Measurements from ENCODE around the gene RALB. TPM values are rescaled to one million over a fixed set of nuclear protein-coding genes. Genes with fewer than 3 reads are reported as not detected.

RALB gene
- total and polyA plus RNA-seq, 2 experiments from 2014 or later, result 15.2 to 17.4 TPM

DNA sequence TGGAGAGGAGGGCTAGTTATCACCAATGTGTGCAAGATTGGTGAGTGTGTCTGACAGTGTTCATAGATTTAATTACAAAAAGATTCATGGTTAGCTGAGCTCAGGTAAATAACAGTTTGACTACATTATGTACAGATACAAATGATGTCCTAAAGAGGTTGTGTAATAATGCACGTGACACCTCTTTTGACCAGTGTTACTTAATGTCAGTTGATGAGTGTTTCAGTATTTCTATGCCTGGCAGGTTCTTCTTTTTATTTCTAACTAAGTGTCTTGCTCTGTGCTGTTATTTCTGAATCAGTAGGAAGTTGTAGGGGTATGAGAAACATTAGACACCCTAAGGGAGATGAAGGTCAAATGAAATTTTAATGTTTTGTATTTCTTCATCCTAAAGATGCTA lies 85.4 kb downstream of the RALB start (continued):
- no peak for TF ChIP-seq NANOG (IDR thresholded peaks at IDR 0.05; ENCODE audit: borderline replicate concordance)
- TF ChIP-seq EZH2phosphoT487 (IDR thresholded peaks at IDR 0.05; ENCODE audit: unreplicated experiment), result no peak
- no peak for TF ChIP-seq EZH2 (IDR thresholded peaks at IDR 0.05; ENCODE audit: low read depth, unreplicated experiment)
- TF ChIP-seq, protein P1, sequence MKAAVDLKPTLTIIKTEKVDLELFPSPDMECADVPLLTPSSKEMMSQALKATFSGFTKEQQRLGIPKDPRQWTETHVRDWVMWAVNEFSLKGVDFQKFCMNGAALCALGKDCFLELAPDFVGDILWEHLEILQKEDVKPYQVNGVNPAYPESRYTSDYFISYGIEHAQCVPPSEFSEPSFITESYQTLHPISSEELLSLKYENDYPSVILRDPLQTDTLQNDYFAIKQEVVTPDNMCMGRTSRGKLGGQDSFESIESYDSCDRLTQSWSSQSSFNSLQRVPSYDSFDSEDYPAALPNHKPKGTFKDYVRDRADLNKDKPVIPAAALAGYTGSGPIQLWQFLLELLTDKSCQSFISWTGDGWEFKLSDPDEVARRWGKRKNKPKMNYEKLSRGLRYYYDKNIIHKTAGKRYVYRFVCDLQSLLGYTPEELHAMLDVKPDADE (IDR thresholded peaks at IDR 0.05), result no peak
- TF ChIP-seq ZNF331 (CRISPR knock-in tag; IDR thresholded peaks at IDR 0.05; ENCODE audit: low read depth), result no peak
- no peak for TF ChIP-seq STAT1 (IDR thresholded peaks at IDR 0.05; ENCODE audit: unreplicated experiment)
- no peak for TF ChIP-seq POLR2AphosphoS5 (IDR thresholded peaks at IDR 0.05; ENCODE audit: low read depth)

DNA sequence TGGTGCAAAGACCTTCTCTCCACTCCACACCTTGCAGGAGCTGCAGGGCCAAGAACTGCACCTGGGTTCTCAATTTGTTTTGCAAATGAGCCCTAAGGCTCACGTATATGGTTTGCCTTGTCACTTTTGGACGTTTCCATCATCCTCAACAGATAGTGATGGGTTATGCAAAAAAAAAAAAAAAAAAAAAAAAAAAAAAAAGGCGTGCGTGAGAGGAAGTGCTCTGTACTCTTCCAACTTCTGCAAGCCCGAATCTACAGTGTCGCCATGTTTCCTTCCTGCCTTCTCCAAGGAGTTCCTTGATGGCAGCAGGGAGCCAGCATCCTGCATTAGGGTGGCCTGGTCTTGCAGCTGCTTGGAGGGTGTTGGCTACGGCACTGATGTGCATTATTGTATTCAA lies 89.3 kb downstream of the RALB start:
- peaks cover 11% of the 10 kb centered on the region; the same call in 2 of the 3 replicates for H3K4me1 Mint-ChIP-seq
- ATAC-seq, result no peak
- Histone ChIP-seq H3K79me2 (replicated peaks; ENCODE audit: insufficient read depth) (no peaks in the 10 kb centered on the region), H4K20me1 (replicated peaks; ENCODE audit: insufficient read depth) (0 out of 2 replicates have a peak, but pooled peaks cover 3% of the 10 kb centered on the region), H3F3A (replicated peaks; ENCODE audit: low read depth) (0 out of 2 replicates have a peak, but pooled peaks cover 3% of the 10 kb centered on the region), H3K4me3 (no peak overlapping the region), H3K4me2 (no peak overlapping the region), H3K36me3 (ENCODE audit: insufficient read depth) (no peaks in the 10 kb centered on the region), H3K27ac (ENCODE audit: low read depth) (no peak overlapping the region), H3K27me3 (ENCODE audit: insufficient read depth) (peaks cover 58% of the 10 kb centered on the region), H3K4me1 (ENCODE audit: insufficient read depth) (peaks cover 3% of the 10 kb centered on the region; the same call in 1 of the 2 replicates), H3K9me2 (ENCODE audit: insufficient read depth) (no peaks in the 10 kb centered on the region), H2AFZ (no peak overlapping the region)
- no peaks in the 10 kb centered on the region for H3K36me3 Mint-ChIP-seq (ENCODE audit: low read depth)
- H3K9me3 Mint-ChIP-seq, result no peaks in the 10 kb centered on the region; the same call in 2 of the 3 replicates
- TF ChIP-seq EZH2phosphoT487 (IDR thresholded peaks at IDR 0.05; ENCODE audit: unreplicated experiment) (no peak), JUNB (IDR thresholded peaks at IDR 0.05; ENCODE audit: unreplicated experiment) (no peak), EZH2 (IDR thresholded peaks at IDR 0.05; ENCODE audit: low read depth, unreplicated experiment) (no peak), CREB1 (CRISPR knock-in tag; IDR thresholded peaks at IDR 0.05; ENCODE audit: low read depth) (no peak), STAT1 (IDR thresholded peaks at IDR 0.05; ENCODE audit: unreplicated experiment) (no peak), NANOG (IDR thresholded peaks at IDR 0.05; ENCODE audit: borderline replicate concordance) (no peak)
- TF ChIP-seq, protein P2, sequence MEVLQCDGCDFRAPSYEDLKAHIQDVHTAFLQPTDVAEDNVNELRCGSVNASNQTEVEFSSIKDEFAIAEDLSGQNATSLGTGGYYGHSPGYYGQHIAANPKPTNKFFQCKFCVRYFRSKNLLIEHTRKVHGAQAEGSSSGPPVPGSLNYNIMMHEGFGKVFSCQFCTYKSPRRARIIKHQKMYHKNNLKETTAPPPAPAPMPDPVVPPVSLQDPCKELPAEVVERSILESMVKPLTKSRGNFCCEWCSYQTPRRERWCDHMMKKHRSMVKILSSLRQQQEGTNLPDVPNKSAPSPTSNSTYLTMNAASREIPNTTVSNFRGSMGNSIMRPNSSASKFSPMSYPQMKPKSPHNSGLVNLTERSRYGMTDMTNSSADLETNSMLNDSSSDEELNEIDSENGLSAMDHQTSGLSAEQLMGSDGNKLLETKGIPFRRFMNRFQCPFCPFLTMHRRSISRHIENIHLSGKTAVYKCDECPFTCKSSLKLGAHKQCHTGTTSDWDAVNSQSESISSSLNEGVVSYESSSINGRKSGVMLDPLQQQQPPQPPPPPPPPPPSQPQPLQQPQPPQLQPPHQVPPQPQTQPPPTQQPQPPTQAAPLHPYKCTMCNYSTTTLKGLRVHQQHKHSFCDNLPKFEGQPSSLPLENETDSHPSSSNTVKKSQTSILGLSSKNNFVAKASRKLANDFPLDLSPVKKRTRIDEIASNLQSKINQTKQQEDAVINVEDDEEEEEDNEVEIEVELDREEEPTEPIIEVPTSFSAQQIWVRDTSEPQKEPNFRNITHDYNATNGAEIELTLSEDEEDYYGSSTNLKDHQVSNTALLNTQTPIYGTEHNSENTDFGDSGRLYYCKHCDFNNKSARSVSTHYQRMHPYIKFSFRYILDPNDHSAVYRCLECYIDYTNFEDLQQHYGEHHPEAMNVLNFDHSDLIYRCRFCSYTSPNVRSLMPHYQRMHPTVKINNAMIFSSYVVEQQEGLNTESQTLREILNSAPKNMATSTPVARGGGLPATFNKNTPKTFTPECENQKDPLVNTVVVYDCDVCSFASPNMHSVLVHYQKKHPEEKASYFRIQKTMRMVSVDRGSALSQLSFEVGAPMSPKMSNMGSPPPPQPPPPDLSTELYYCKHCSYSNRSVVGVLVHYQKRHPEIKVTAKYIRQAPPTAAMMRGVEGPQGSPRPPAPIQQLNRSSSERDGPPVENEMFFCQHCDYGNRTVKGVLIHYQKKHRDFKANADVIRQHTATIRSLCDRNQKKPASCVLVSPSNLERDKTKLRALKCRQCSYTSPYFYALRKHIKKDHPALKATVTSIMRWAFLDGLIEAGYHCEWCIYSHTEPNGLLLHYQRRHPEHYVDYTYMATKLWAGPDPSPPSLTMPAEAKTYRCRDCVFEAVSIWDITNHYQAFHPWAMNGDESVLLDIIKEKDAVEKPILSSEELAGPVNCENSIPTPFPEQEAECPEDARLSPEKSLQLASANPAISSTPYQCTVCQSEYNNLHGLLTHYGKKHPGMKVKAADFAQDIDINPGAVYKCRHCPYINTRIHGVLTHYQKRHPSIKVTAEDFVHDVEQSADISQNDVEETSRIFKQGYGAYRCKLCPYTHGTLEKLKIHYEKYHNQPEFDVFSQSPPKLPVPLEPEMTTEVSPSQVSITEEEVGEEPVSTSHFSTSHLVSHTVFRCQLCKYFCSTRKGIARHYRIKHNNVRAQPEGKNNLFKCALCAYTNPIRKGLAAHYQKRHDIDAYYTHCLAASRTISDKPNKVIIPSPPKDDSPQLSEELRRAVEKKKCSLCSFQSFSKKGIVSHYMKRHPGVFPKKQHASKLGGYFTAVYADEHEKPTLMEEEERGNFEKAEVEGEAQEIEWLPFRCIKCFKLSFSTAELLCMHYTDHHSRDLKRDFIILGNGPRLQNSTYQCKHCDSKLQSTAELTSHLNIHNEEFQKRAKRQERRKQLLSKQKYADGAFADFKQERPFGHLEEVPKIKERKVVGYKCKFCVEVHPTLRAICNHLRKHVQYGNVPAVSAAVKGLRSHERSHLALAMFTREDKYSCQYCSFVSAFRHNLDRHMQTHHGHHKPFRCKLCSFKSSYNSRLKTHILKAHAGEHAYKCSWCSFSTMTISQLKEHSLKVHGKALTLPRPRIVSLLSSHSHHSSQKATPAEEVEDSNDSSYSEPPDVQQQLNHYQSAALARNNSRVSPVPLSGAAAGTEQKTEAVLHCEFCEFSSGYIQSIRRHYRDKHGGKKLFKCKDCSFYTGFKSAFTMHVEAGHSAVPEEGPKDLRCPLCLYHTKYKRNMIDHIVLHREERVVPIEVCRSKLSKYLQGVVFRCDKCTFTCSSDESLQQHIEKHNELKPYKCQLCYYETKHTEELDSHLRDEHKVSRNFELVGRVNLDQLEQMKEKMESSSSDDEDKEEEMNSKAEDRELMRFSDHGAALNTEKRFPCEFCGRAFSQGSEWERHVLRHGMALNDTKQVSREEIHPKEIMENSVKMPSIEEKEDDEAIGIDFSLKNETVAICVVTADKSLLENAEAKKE (CRISPR knock-in tag; IDR thresholded peaks at IDR 0.05), result no peak
- TF ChIP-seq, protein P3, sequence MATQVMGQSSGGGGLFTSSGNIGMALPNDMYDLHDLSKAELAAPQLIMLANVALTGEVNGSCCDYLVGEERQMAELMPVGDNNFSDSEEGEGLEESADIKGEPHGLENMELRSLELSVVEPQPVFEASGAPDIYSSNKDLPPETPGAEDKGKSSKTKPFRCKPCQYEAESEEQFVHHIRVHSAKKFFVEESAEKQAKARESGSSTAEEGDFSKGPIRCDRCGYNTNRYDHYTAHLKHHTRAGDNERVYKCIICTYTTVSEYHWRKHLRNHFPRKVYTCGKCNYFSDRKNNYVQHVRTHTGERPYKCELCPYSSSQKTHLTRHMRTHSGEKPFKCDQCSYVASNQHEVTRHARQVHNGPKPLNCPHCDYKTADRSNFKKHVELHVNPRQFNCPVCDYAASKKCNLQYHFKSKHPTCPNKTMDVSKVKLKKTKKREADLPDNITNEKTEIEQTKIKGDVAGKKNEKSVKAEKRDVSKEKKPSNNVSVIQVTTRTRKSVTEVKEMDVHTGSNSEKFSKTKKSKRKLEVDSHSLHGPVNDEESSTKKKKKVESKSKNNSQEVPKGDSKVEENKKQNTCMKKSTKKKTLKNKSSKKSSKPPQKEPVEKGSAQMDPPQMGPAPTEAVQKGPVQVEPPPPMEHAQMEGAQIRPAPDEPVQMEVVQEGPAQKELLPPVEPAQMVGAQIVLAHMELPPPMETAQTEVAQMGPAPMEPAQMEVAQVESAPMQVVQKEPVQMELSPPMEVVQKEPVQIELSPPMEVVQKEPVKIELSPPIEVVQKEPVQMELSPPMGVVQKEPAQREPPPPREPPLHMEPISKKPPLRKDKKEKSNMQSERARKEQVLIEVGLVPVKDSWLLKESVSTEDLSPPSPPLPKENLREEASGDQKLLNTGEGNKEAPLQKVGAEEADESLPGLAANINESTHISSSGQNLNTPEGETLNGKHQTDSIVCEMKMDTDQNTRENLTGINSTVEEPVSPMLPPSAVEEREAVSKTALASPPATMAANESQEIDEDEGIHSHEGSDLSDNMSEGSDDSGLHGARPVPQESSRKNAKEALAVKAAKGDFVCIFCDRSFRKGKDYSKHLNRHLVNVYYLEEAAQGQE (IDR thresholded peaks at IDR 0.05; ENCODE audit: unreplicated experiment), result no peak
- no peak for DNase-seq (ENCODE audit: low spot score)
- H3K4me3 Mint-ChIP-seq, result no peak overlapping the region
- H3K27ac Mint-ChIP-seq, result no peak overlapping the region
- peaks cover 53% of the 10 kb centered on the region for H3K27me3 Mint-ChIP-seq (ENCODE audit: insufficient read depth, low read depth, poor library complexity)

All from GM23338 (cell line).